Measurements from ENCODE around the gene CHML.
"Not testable (repeated sequence)": the region's sequence is repeated elsewhere in the genome, so short reads cannot be mapped to it uniquely, and the experiment has no call there.

The CHML gene

DNA sequence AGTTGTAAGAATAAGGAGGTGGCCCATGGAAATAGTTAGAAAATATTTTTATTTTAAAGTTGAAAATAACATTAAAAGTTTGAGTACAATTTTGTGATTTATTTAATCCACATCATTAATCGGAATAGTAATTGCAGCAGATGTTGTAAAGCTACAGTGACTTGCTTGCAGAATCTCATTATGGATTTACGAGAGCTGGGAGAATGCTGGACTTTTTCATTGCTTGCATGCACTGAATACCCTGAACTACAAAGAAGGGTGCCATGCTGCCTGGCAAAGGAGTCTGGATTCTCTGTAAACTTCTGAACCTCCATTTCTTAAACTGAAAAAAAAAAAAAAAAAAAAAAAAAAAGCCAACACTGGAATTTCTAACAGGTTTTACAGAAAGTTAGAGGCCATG, 38.4 kb upstream of the CHML start:
- DNase-seq (ENCODE audit: extremely low read depth, low read depth): no peak
- TF ChIP-seq, protein P1, sequence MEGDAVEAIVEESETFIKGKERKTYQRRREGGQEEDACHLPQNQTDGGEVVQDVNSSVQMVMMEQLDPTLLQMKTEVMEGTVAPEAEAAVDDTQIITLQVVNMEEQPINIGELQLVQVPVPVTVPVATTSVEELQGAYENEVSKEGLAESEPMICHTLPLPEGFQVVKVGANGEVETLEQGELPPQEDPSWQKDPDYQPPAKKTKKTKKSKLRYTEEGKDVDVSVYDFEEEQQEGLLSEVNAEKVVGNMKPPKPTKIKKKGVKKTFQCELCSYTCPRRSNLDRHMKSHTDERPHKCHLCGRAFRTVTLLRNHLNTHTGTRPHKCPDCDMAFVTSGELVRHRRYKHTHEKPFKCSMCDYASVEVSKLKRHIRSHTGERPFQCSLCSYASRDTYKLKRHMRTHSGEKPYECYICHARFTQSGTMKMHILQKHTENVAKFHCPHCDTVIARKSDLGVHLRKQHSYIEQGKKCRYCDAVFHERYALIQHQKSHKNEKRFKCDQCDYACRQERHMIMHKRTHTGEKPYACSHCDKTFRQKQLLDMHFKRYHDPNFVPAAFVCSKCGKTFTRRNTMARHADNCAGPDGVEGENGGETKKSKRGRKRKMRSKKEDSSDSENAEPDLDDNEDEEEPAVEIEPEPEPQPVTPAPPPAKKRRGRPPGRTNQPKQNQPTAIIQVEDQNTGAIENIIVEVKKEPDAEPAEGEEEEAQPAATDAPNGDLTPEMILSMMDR (IDR thresholded peaks at IDR 0.05; ENCODE audit: low read depth, low read length): no peak

DNA sequence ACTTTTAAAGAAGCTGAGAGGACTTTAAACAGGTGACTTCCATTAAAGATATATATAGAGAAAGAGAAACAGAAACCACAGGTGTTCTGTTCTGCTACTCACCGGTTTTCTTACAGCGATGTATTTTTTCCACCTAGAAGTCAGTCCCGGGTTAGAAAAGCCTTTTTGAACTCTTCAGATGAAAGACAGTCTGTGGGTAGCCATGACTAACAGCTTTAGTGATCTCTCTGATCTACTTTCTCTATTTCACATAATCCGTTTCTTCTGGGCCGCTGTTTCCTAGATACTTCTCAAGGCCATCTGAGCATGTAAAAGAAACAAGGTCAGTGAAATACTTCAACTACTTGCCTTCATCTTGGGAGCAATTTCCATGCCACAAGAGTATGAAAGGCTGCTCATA, 37.0 kb upstream of the CHML start:
- TF ChIP-seq, protein P1 (IDR thresholded peaks at IDR 0.05; ENCODE audit: low read depth, low read length): no peak
- no peak for DNase-seq (ENCODE audit: extremely low read depth, low read depth)

DNA sequence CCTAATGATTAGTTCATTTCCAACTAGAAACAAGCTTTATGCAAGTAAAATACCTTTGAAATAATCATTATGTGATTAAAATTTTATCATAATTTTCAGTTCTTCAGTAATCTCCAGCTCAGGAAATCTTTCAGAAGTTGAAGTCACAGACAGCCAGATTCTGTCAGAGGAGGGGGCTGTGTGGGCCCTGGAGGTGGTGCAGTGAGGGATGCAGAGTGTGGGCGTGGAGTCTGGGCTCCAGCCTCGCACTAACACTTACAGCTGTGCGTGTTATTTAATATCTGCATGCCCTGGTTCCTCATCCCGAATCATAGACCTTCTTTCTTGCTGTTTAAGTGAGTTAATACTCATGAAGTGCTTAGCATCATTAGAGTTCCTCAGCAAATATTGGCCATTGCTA, 35.8 kb upstream of the CHML start:
- no peak for DNase-seq (ENCODE audit: extremely low read depth, low read depth)
- TF ChIP-seq, protein P1 (IDR thresholded peaks at IDR 0.05; ENCODE audit: low read depth, low read length): no peak

DNA sequence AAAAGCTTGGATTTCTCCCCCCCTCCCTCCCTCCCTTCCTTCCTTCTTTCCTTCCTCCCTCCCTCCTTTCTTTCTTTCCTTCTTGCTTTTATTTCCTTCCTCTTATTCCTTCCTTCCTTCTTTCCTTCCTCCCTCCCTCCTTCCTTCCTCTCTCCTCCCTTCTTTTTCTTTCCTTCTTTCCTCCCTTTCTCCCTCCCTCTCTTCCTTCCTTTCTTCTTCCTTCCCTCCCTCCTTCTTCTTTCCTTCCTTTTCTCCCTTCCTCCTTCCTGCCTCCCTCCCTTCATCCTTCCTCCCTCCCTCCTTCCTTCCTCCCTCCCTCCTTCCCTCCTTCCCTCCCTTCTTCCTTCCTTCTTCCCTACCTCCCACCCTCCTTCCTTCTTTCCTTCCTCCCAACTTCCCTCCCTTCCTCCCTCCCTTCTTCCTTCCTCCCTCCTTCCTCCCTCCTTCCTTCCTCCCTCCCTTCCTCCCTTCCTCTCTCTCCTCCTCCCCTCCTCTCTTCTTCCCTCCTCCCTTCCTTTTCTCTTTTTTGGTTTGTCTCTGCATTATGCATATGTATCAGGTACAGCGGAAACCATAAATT, 34.7 kb upstream of the CHML start:
- TF ChIP-seq, protein P1 (IDR thresholded peaks at IDR 0.05; ENCODE audit: low read depth, low read length): no peak
- DNase-seq (ENCODE audit: extremely low read depth, low read depth): no peak

DNA sequence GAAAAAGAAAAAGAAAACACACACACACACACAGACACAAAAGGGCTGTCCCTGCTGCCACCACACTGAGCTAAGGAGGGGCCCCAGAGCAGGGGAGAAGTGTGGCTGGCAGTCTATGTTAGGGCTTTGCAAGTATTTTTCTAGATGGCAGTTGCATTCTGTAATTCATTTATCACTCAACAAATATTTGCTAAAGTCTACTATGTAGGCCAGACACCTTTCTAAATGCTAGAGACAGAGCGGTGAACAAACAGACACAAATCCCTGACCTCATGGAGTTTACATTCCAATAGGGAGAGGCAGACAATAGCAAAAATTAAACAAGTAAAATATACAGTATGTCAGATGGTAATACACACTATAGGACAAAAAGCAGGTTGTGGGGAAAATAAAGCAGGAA, 32.1 kb upstream of the CHML start:
- TF ChIP-seq, protein P1 (IDR thresholded peaks at IDR 0.05; ENCODE audit: low read depth, low read length): no peak
- DNase-seq (ENCODE audit: extremely low read depth, low read depth): no peak

DNA sequence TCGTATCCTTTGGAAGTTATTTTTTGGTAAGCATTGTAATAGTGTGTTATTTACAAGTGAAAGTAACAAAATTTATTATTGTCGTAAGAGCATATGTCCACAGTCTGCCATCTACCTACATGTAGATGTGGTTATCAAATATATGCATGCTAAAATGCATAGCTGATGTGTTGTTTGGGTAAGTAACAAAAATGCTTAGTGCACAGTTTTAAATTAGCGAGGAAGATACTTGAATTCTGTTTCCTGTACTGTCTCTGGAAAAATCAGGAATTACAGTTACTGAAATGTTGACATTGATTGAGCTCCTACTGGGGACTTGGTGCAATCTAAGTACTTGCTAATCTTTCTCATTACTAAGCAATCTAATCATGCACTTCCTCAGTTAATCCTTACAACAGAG, 26.2 kb upstream of the CHML start:
- no peak for DNase-seq (ENCODE audit: extremely low read depth, low read depth)
- TF ChIP-seq, protein P1 (IDR thresholded peaks at IDR 0.05; ENCODE audit: low read depth, low read length): no peak

DNA sequence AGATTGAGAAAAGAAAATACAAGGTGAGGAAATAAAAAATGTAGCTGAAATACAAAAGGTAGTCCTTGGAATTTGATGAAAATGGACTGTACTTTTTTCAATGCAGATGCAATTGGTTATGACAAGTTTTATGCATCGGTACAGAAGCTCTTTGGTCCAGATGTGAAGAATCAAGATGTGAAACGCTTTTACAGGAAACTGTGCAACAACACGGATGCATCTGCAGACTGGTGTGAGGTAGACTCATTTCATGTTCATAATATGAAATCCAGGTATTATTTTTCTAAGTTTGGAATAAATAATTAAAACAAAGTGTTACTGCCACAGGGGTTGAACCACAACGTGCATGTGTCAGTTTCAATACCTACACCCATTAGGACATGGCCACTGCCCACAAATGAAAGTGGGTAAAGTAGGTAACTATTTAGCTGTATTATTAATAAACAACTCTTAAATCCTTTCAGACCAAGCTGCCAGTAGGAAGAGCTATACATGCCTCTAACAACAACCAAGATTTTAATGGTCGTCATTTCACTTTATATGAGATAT, 20.3 kb upstream of the CHML start:
- TF ChIP-seq, protein P1 (IDR thresholded peaks at IDR 0.05; ENCODE audit: low read depth, low read length): no peak
- no peak for DNase-seq (ENCODE audit: extremely low read depth, low read depth)

DNA sequence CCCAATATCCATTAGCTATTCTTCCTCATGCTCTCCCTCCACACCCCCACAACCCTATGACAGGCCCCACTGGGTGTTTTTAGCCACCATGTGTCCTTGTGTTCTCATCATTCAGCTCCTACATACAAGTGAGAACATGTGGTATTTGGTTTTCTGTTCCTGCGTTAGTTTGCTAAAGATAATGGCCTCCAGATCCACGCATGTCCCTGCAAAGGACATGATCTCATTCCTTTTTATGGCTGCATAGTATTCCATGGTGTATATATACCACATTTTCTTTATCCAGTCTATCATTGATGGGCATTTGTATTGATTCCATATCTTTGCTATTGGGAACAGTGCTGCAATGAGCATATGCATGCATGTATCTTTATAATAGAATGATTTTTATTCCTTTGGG, 18.8 kb upstream of the CHML start:
- not testable (repeated sequence) for DNase-seq (ENCODE audit: extremely low read depth, low read depth)

Measured in AG09319 (cell line).